ENCODE data around the gene DPP6.

Gene DPP6

DNA sequence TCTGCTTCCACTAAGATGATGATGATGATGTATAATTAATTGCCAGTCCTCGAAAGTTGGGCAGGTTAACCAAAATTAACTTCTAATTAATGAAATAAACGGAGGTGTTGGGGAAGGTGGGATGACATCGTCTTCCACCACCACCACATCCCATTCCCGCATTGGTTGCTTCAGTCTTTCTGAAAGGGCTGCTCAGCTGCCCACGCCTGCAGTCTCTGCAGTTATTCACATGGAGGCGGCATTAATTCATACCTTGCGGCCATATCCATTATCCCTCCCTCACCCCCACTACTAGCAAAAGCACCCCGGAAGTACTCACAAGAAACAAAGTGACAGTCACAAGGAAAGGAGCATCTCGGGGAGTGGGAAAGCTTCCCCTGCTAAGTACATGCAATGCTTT is 387.9 kb downstream of the DPP6 start:
- no peaks in the 10 kb centered on the region for H3K9me3 ChIP-seq (ENCODE audit: control insufficient read depth, low read length)
- no peaks in the 10 kb centered on the region for H3K79me2 ChIP-seq
- no peak overlapping the region for H3K4me2 ChIP-seq (ENCODE audit: low read length)
- no peak overlapping the region for H3K9ac ChIP-seq
- H3K36me3 ChIP-seq (ENCODE audit: control insufficient read depth, insufficient read depth, low read length): no peaks in the 10 kb centered on the region
- H3K27ac ChIP-seq: no peak overlapping the region
- H3K27me3 ChIP-seq (ENCODE audit: control insufficient read depth, insufficient read depth, low read length): no peaks in the 10 kb centered on the region
- H3K4me3 ChIP-seq (ENCODE audit: low read depth, low read length): no peak overlapping the region
- no peaks in the 10 kb centered on the region for H3K4me1 ChIP-seq
- no peak overlapping the region for H2AFZ ChIP-seq
- TF ChIP-seq, protein P1, sequence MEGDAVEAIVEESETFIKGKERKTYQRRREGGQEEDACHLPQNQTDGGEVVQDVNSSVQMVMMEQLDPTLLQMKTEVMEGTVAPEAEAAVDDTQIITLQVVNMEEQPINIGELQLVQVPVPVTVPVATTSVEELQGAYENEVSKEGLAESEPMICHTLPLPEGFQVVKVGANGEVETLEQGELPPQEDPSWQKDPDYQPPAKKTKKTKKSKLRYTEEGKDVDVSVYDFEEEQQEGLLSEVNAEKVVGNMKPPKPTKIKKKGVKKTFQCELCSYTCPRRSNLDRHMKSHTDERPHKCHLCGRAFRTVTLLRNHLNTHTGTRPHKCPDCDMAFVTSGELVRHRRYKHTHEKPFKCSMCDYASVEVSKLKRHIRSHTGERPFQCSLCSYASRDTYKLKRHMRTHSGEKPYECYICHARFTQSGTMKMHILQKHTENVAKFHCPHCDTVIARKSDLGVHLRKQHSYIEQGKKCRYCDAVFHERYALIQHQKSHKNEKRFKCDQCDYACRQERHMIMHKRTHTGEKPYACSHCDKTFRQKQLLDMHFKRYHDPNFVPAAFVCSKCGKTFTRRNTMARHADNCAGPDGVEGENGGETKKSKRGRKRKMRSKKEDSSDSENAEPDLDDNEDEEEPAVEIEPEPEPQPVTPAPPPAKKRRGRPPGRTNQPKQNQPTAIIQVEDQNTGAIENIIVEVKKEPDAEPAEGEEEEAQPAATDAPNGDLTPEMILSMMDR (IDR thresholded peaks at IDR 0.05): no peak

DNA sequence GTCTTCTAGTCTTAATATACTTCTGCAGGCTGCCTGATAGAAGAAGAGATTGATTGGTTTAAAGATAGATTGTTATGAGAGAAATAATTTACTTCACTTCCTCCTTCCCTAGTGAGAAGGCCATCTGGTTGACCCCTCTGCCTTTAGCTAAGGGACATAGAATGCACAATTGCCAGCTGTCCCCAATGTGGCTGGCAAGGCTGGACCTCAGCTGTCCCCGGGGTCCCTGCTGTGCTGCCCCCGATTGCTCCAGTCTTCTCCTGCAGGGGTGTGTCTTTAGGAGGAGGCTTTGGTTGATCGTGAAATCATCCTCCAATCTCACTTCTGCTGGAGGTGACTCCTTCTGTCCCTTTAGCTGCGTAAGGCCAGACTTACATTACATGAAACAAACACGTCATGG is 388.5 kb downstream of the DPP6 start:
- Histone ChIP-seq H3K9me3 (ENCODE audit: control insufficient read depth, low read length) (no peaks in the 10 kb centered on the region), H3K4me2 (ENCODE audit: low read length) (no peak overlapping the region), H3K27me3 (ENCODE audit: control insufficient read depth, insufficient read depth, low read length) (no peaks in the 10 kb centered on the region), H2AFZ (no peak overlapping the region), H3K36me3 (ENCODE audit: control insufficient read depth, insufficient read depth, low read length) (no peaks in the 10 kb centered on the region), H3K4me3 (ENCODE audit: low read depth, low read length) (no peak overlapping the region), H3K4me1 (no peaks in the 10 kb centered on the region), H3K79me2 (no peaks in the 10 kb centered on the region), H3K27ac (no peak overlapping the region), H3K9ac (no peak overlapping the region)
- TF ChIP-seq, protein P1 (IDR thresholded peaks at IDR 0.05): no peak

DNA sequence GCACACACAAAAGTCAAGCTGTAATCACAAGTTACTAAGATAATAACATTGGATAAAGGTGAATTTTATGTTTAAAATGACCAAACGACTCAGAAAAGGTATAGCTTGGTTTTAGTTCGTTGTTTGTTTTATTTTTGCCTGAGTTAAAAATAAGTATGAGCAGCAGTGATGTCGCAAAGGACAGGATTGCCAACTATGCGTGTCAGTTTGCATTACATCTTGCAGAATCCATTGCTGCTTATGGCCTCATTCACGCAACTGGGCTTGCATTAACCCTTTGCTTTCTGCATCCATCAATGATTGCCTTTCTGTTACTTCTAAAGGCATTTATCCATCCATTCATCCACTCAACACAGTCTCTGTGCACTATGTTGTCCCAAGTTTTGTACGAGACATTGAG is 389.6 kb downstream of the DPP6 start:
- TF ChIP-seq, protein P1 (IDR thresholded peaks at IDR 0.05): no peak
- H3K4me1 ChIP-seq: no peaks in the 10 kb centered on the region
- H3K9me3 ChIP-seq (ENCODE audit: control insufficient read depth, low read length): no peaks in the 10 kb centered on the region
- H3K79me2 ChIP-seq: no peaks in the 10 kb centered on the region
- no peak overlapping the region for H2AFZ ChIP-seq
- H3K27me3 ChIP-seq (ENCODE audit: control insufficient read depth, insufficient read depth, low read length): no peaks in the 10 kb centered on the region
- no peak overlapping the region for H3K4me3 ChIP-seq (ENCODE audit: low read depth, low read length)
- H3K27ac ChIP-seq: no peak overlapping the region
- no peaks in the 10 kb centered on the region for H3K36me3 ChIP-seq (ENCODE audit: control insufficient read depth, insufficient read depth, low read length)
- no peak overlapping the region for H3K4me2 ChIP-seq (ENCODE audit: low read length)
- no peak overlapping the region for H3K9ac ChIP-seq

DNA sequence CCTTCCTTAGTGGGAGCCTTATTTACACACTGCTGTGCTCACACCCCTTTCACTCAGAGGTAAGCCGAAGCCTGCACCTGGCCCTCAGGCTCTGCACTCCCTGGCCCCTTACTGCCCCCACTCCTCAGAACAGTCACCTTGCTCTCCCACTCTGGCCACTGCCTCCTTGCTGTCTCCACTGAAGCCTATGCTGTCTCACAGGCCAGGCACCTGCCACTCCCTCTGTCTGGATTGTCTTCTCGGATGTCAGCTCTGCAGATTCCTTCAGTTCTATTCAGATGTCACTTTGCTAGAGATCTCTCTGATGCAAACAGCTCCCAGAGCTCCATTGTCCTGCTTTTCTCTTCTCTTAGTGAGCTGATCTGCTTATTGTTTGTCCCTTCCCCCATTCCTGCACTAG is 390.7 kb downstream of the DPP6 start:
- Histone ChIP-seq H2AFZ (no peak overlapping the region), H3K9ac (no peak overlapping the region), H3K4me1 (no peaks in the 10 kb centered on the region), H3K27ac (no peak overlapping the region), H3K36me3 (ENCODE audit: control insufficient read depth, insufficient read depth, low read length) (no peaks in the 10 kb centered on the region), H3K4me2 (ENCODE audit: low read length) (no peak overlapping the region), H3K79me2 (no peaks in the 10 kb centered on the region), H3K27me3 (ENCODE audit: control insufficient read depth, insufficient read depth, low read length) (no peaks in the 10 kb centered on the region), H3K4me3 (ENCODE audit: low read depth, low read length) (no peak overlapping the region), H3K9me3 (ENCODE audit: control insufficient read depth, low read length) (no peaks in the 10 kb centered on the region)
- TF ChIP-seq, protein P1 (IDR thresholded peaks at IDR 0.05): no peak

DNA sequence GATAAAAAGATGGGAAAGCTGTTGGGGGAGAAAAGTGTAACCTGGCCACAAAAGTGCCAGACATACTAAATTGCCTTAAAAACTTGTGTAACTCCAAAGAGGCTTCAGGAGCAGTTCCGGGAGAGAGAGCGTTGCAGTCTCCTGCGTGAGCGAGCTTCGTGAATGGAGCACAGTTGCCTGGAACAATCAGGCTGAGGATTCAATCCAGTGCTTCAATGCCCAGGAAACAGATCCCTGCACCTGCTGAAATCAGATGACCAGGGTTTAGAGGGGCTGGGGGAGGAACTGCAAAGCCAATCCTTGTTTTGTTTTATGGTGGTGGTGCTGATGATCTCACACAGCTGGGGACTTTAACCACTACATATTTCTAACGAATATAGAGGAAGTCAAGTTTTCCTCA is 398.3 kb downstream of the DPP6 start:
- Histone ChIP-seq H3K9ac (no peak overlapping the region), H3K79me2 (no peaks in the 10 kb centered on the region), H3K4me2 (ENCODE audit: low read length) (no peak overlapping the region), H2AFZ (no peak overlapping the region), H3K27ac (no peak overlapping the region), H3K4me1 (no peaks in the 10 kb centered on the region), H3K9me3 (ENCODE audit: control insufficient read depth, low read length) (no peaks in the 10 kb centered on the region), H3K36me3 (ENCODE audit: control insufficient read depth, insufficient read depth, low read length) (no peaks in the 10 kb centered on the region), H3K27me3 (ENCODE audit: control insufficient read depth, insufficient read depth, low read length) (no peaks in the 10 kb centered on the region), H3K4me3 (ENCODE audit: low read depth, low read length) (no peak overlapping the region)
- TF ChIP-seq, protein P1 (IDR thresholded peaks at IDR 0.05): no peak
